Stimulated activated naive CD8-positive, alpha-beta T cell treated with anti-CD3 and anti-CD28 coated beads, Interleukin-15, amount 100 ng/mL, for 72 hours (primary cell): ENCODE data around the gene SEMA4G.

ENCODE experiments used
- ATAC-seq: fragments of 150-1000 bp; cut with Tn5 transposase; 2 replicates; pipeline ENCODE4 v1.10.0; 2021; ENCODE audit warnings: mild to moderate bottlenecking, moderate library complexity
- DNase-seq, 2 donors: peaks; one replicate each; pipeline ENCODE4 v3.0.0; 2021 to 2022
- H3K27ac Mint-ChIP-seq, 2 donors: one replicate each; pipeline ENCODE4 v1.8.0; 2022; ENCODE audit warnings: mild to moderate bottlenecking in 2 of 2, mixed read lengths in 2 of 2, moderate library complexity in 2 of 2
- H3K27me3 Mint-ChIP-seq: one replicate; pipeline ENCODE4 v1.8.0; 2022; ENCODE audit warnings: mixed read lengths
- H3K4me1 Mint-ChIP-seq: one replicate; pipeline ENCODE4 v1.8.0; 2022; ENCODE audit warnings: mild to moderate bottlenecking, mixed read lengths
- H3K4me3 Mint-ChIP-seq, 2 donors: one replicate each; pipeline ENCODE4 v1.8.0; 2022; ENCODE audit warnings: mild to moderate bottlenecking in 2 of 2, mixed read lengths in 2 of 2, moderate library complexity in 1 of 2
- H3K9me3 Mint-ChIP-seq, 2 donors: one replicate each; pipeline ENCODE4 v1.8.0; 2022; ENCODE audit warnings: mixed read lengths in 2 of 2

SEMA4G gene

GRCh38 chr10:101006593-101007098 is 37.3 kb downstream of the SEMA4G start:
- no peaks in the 10 kb centered on the region for H3K27me3 Mint-ChIP-seq
- no peaks in the 10 kb centered on the region for H3K9me3 Mint-ChIP-seq
- H3K27ac Mint-ChIP-seq: no peak overlapping the region
- no peak overlapping the region for H3K4me3 Mint-ChIP-seq
- ATAC-seq (no peak), DNase-seq (no peak)
- no peaks in the 10 kb centered on the region for H3K4me1 Mint-ChIP-seq

GRCh38 chr10:101007099-101007711 is 37.9 kb downstream of the SEMA4G start:
- DNase-seq (no peak), ATAC-seq (no peak)
- H3K4me1 Mint-ChIP-seq: no peaks in the 10 kb centered on the region
- no peak overlapping the region for H3K4me3 Mint-ChIP-seq
- no peaks in the 10 kb centered on the region for H3K27me3 Mint-ChIP-seq
- H3K27ac Mint-ChIP-seq: no peak overlapping the region
- H3K9me3 Mint-ChIP-seq: no peaks in the 10 kb centered on the region

- H3K27me3 Mint-ChIP-seq: peaks cover 3% of the 10 kb centered on the region
- peak overlapping the region in 1 of 2 donors; percentile 27 for H3K27ac Mint-ChIP-seq
- DNase-seq: no peak
- H3K4me3 Mint-ChIP-seq: no peak overlapping the region
- H3K4me1 Mint-ChIP-seq: peaks cover 7% of the 10 kb centered on the region
- H3K9me3 Mint-ChIP-seq: no peaks in the 10 kb centered on the region
- no peak for ATAC-seq
Observed at GRCh38 chr10:101007915-101008822, 38.9 kb downstream of the SEMA4G start.

GRCh38 chr10:101008823-101009423 is 39.6 kb downstream of the SEMA4G start:
- no peak for ATAC-seq
- peak overlapping the region in 1 of 2 donors; percentile 19 for H3K27ac Mint-ChIP-seq
- H3K4me1 Mint-ChIP-seq: peaks cover 12% of the 10 kb centered on the region
- H3K27me3 Mint-ChIP-seq: peaks cover 8% of the 10 kb centered on the region
- H3K9me3 Mint-ChIP-seq: no peaks in the 10 kb centered on the region
- no peak for DNase-seq
- no peak overlapping the region for H3K4me3 Mint-ChIP-seq

GRCh38 chr10:101010329-101010728 is 41.0 kb downstream of the SEMA4G start:
- no peak for ATAC-seq
- no peak for DNase-seq
- H3K4me1 Mint-ChIP-seq: peaks cover 26% of the 10 kb centered on the region
- no peak overlapping the region for H3K4me3 Mint-ChIP-seq
- H3K27ac Mint-ChIP-seq: no peak overlapping the region
- peaks cover 22% of the 10 kb centered on the region for H3K27me3 Mint-ChIP-seq
- no peaks in the 10 kb centered on the region for H3K9me3 Mint-ChIP-seq

GRCh38 chr10:101011517-101012423 is 42.5 kb downstream of the SEMA4G start:
- Mint-ChIP-seq H3K9me3 (no peaks in the 10 kb centered on the region), H3K27me3 (peaks cover 37% of the 10 kb centered on the region)

GRCh38 chr10:101012525-101013364 is 43.4 kb downstream of the SEMA4G start:
- no peaks in the 10 kb centered on the region for H3K9me3 Mint-ChIP-seq
- DNase-seq: peak; percentile 74 to 87
- peaks cover 29% of the 10 kb centered on the region for H3K4me1 Mint-ChIP-seq
- ATAC-seq: peak; percentile 95
- H3K27ac Mint-ChIP-seq: peak overlapping the region in 1 of 2 donors; percentile 89
- peaks cover 46% of the 10 kb centered on the region for H3K27me3 Mint-ChIP-seq
- H3K4me3 Mint-ChIP-seq: peak overlapping the region; percentile 21 to 34

More at GRCh38 chr10:101011517-101012423, 42.5 kb downstream of the SEMA4G start:
- DNase-seq (no peak), ATAC-seq (no peak)
- Mint-ChIP-seq H3K27ac (peak overlapping the region in 1 of 2 donors; percentile 37), H3K4me1 (peaks cover 29% of the 10 kb centered on the region), H3K4me3 (no peak overlapping the region)

GRCh38 chr10:101013365-101013825 is 44.1 kb downstream of the SEMA4G start:
- Mint-ChIP-seq H3K9me3 (no peaks in the 10 kb centered on the region), H3K4me3 (peak overlapping the region; percentile 21 to 34), H3K27me3 (peaks cover 53% of the 10 kb centered on the region), H3K4me1 (peaks cover 32% of the 10 kb centered on the region), H3K27ac (peak overlapping the region in 1 of 2 donors; percentile 89)
- no peak for ATAC-seq
- no peak for DNase-seq

GRCh38 chr10:101014230-101014884 is 45.1 kb downstream of the SEMA4G start:
- no peak for ATAC-seq
- H3K9me3 Mint-ChIP-seq: no peaks in the 10 kb centered on the region
- H3K27ac Mint-ChIP-seq: no peak overlapping the region
- H3K4me3 Mint-ChIP-seq: no peak overlapping the region
- peak; percentile 69 to 72 for DNase-seq
- peaks cover 39% of the 10 kb centered on the region for H3K4me1 Mint-ChIP-seq
- H3K27me3 Mint-ChIP-seq: peaks cover 63% of the 10 kb centered on the region

- Mint-ChIP-seq H3K27me3 (peaks cover 68% of the 10 kb centered on the region), H3K27ac (no peak overlapping the region), H3K4me3 (no peak overlapping the region), H3K9me3 (no peaks in the 10 kb centered on the region), H3K4me1 (peaks cover 39% of the 10 kb centered on the region)
- DNase-seq (no peak), ATAC-seq (no peak)
Observed at GRCh38 chr10:101014966-101015581, 45.8 kb downstream of the SEMA4G start.

- no peak for DNase-seq
- H3K4me3 Mint-ChIP-seq: no peak overlapping the region
- ATAC-seq: no peak
- peaks cover 39% of the 10 kb centered on the region for H3K4me1 Mint-ChIP-seq
- peaks cover 73% of the 10 kb centered on the region for H3K27me3 Mint-ChIP-seq
- H3K27ac Mint-ChIP-seq: no peak overlapping the region
- H3K9me3 Mint-ChIP-seq: no peaks in the 10 kb centered on the region
Observed at GRCh38 chr10:101015582-101015973, 46.3 kb downstream of the SEMA4G start.

GRCh38 chr10:101016814-101017213 is 47.5 kb downstream of the SEMA4G start:
- Mint-ChIP-seq H3K4me3 (no peak overlapping the region), H3K27ac (no peak overlapping the region), H3K27me3 (peaks cover 84% of the 10 kb centered on the region), H3K9me3 (no peaks in the 10 kb centered on the region), H3K4me1 (peaks cover 39% of the 10 kb centered on the region)
- ATAC-seq (no peak), DNase-seq (no peak)

GRCh38 chr10:101018118-101018599 is 48.9 kb downstream of the SEMA4G start:
- H3K9me3 Mint-ChIP-seq: no peaks in the 10 kb centered on the region
- H3K4me1 Mint-ChIP-seq: peaks cover 32% of the 10 kb centered on the region
- H3K4me3 Mint-ChIP-seq: peak overlapping the region in 1 of 2 donors; percentile 44
- H3K27ac Mint-ChIP-seq: peak overlapping the region in 1 of 2 donors; percentile 16
- DNase-seq: no peak
- peak; percentile 1 for ATAC-seq
- H3K27me3 Mint-ChIP-seq: peaks cover 86% of the 10 kb centered on the region
